B cell (primary cell): ENCODE measurements around the gene SOX18. TPM values are rescaled to one million over a fixed set of nuclear protein-coding genes. Genes with fewer than 3 reads are reported as not detected.

ENCODE experiments used
- ATAC-seq: fragments of 200-7000 bp; cut with Tn5 transposase; one replicate; pipeline ENCODE4 v1.10.0; 2021; ENCODE audit warnings: low read depth, mild to moderate bottlenecking, moderate number of reproducible peaks, moderate library complexity
- CTCF ChIA-PET: fragments of 350-600 bp; sonication (Branson Sonifier 250); formaldehyde crosslinking; loops from one replicate; lab custom pipeline; 2021; ENCODE audit warnings: antibody characterized with exemption, inconsistent platforms; lab: Charles Lee
- POLR2A ChIA-PET: fragments of 350-600 bp; sonication (Branson Sonifier 250); formaldehyde crosslinking; loops from one replicate; lab custom pipeline; 2021; ENCODE audit warnings: antibody characterized with exemption; lab: Charles Lee
- DNase-seq: peaks from one replicate; pipeline ENCODE4 v3.0.0; 2013
- H2AFZ ChIP-seq: 2 replicates; pipeline ENCODE4 v1.6.1; 2012; ENCODE audit warnings: mild to moderate bottlenecking, low read depth, low read length; ENCODE audit not compliant: insufficient read depth, poor library complexity, severe bottlenecking
- H3K27ac ChIP-seq, 2 donors: 1 replicate in 1 of 2; 2 replicates in 1 of 2; pipeline ENCODE4 v1.5.1; 2012 to 2013; ENCODE audit warnings: low read length in 2 of 2, mild to moderate bottlenecking in 2 of 2, moderate library complexity in 1 of 2
- H3K27me3 ChIP-seq, 4 experiments: fragments of 200-600 bp in 1 of 4; sonication (generic) in 1 of 4; replicated peaks in 1 of 4; 1 replicate in 2 of 4; 2 replicates in 2 of 4; pipeline versions ENCODE4 v1.6.1 to v1.7.0; 2013 to 2016; ENCODE audit warnings: low read length in 3 of 4, mild to moderate bottlenecking in 2 of 4, mixed read lengths in 1 of 4, moderate library complexity in 1 of 4; ENCODE audit not compliant: insufficient read depth in 4 of 4, control insufficient read depth in 3 of 4; ENCODE audit errors: control extremely low read depth in 1 of 4
- H3K36me3 ChIP-seq, 2 experiments: replicated peaks in 1 of 2; 1 replicate in 1 of 2; 2 replicates in 1 of 2; pipeline versions ENCODE4 v1.6.1 to v1.7.1; 2013; ENCODE audit warnings: low read length in 1 of 2; ENCODE audit not compliant: insufficient read depth in 2 of 2, control insufficient read depth in 1 of 2; ENCODE audit errors: control extremely low read depth in 1 of 2, extremely low read depth in 1 of 2
- H3K4me1 ChIP-seq, 2 donors: fragments of 200-600 bp in 1 of 2; sonication (generic) in 1 of 2; 1 replicate in 1 of 2; 2 replicates in 1 of 2; pipeline versions ENCODE4 v1.5.1 to v1.6.1; 2013 to 2017; ENCODE audit warnings: low read length in 2 of 2; ENCODE audit not compliant: control insufficient read depth in 2 of 2, insufficient read depth in 2 of 2
- H3K4me2 ChIP-seq: replicated peaks from 2 replicates; pipeline ENCODE3; 2012; ENCODE audit warnings: mild to moderate bottlenecking, low read depth, low read length; ENCODE audit not compliant: poor library complexity, severe bottlenecking
- H3K4me3 ChIP-seq, 5 experiments: fragments of 200-600 bp in 1 of 5; sonication (generic) in 1 of 5; 1 replicate in 3 of 5; 2 replicates in 2 of 5; pipeline versions ENCODE4 v1.5.1 to v1.7.0; 2011 to 2016; ENCODE audit warnings: low read length in 4 of 5, mild to moderate bottlenecking in 4 of 5, low read depth in 2 of 5, control low read depth in 1 of 5, moderate library complexity in 1 of 5; ENCODE audit not compliant: insufficient read depth in 1 of 5; ENCODE audit errors: control extremely low read depth in 1 of 5, extremely low read depth in 1 of 5
- H3K79me2 ChIP-seq: fragments of 200-600 bp; sonication (generic); one replicate; pipeline ENCODE4 v1.6.0; 2016; ENCODE audit warnings: low read length; ENCODE audit not compliant: control insufficient read depth, insufficient read depth
- H3K9ac ChIP-seq: fragments of 200-600 bp; sonication (generic); 2 replicates; pipeline ENCODE4 v1.6.1; 2017; ENCODE audit warnings: mild to moderate bottlenecking, low read length, moderate library complexity
- H3K9me3 ChIP-seq, 3 donors: one replicate each; pipeline versions ENCODE4 v1.6.1 to v1.7.1; 2013; ENCODE audit warnings: low read length in 2 of 3; ENCODE audit not compliant: control insufficient read depth in 2 of 3, insufficient read depth in 1 of 3; ENCODE audit errors: control extremely low read depth in 1 of 3
- H4K20me1 ChIP-seq: 2 replicates; pipeline ENCODE4 v1.6.0; 2012; ENCODE audit warnings: mild to moderate bottlenecking, low read length; ENCODE audit not compliant: insufficient read depth, control insufficient read depth, poor library complexity, severe bottlenecking
- H3K27ac Mint-ChIP-seq: one replicate; pipeline ENCODE4 v1.8.0; 2021; ENCODE audit warnings: mixed read lengths
- H3K27me3 Mint-ChIP-seq: one replicate; pipeline ENCODE4 v1.8.0; 2021; ENCODE audit warnings: mixed read lengths
- H3K4me1 Mint-ChIP-seq: one replicate; pipeline ENCODE4 v1.8.0; 2021; ENCODE audit warnings: mixed read lengths
- H3K4me3 Mint-ChIP-seq: one replicate; pipeline ENCODE4 v1.8.0; 2021; ENCODE audit warnings: mixed read lengths
- H3K9me3 Mint-ChIP-seq: one replicate; pipeline ENCODE4 v1.8.0; 2022; ENCODE audit warnings: mixed read lengths; ENCODE audit not compliant: insufficient read depth
- CTCF ChIP-seq: fragments of 200-600 bp; IDR thresholded peaks from one replicate; pipeline ENCODE4 v1.8.0; 2022; ENCODE audit warnings: antibody characterized with exemption, mild to moderate bottlenecking
- EZH2 ChIP-seq: IDR thresholded peaks from 2 replicates; pipeline ENCODE4 v1.6.1; 2012; ENCODE audit warnings: borderline replicate concordance, low read depth, mild to moderate bottlenecking, moderate library complexity, low read length; ENCODE audit not compliant: insufficient read depth, poor library complexity, severe bottlenecking
- WGBS: methylation state at CpG from one replicate; pipeline ENCODE4 v1.1.5; 2013; ENCODE audit warnings: missing lambda C conversion rate; ENCODE audit not compliant: insufficient coverage; 5-methylcytosine and 5-hydroxymethylcytosine counted together
- intact Hi-C: fragments of 100-400 bp; cut with micrococcal nuclease; formaldehyde crosslinking; loops from one replicate; pipeline ENCODE4 v1.10.0; 2022
- polyA plus RNA-seq: library from polyadenylated mRNA; depleted of rRNA; stranded (reverse); fragments of >200 nt; gene quantifications from 2 replicates; pipeline ENCODE4 v1.2.3, GENCODE V29; 2012
- total RNA-seq, 2 donors: library from RNA; stranded (reverse); fragments of 120-200 nt in 1 of 2; gene quantifications; 1 replicate in 1 of 2; 2 replicates in 1 of 2; pipeline versions ENCODE4 v1.2.3 to v1.2.4, GENCODE V29; 2013 to 2022

Gene SOX18
- total and polyA plus RNA-seq, 2 donors (not counting 1 experiment from before 2014, with no cell fraction given) = not detected

DNA sequence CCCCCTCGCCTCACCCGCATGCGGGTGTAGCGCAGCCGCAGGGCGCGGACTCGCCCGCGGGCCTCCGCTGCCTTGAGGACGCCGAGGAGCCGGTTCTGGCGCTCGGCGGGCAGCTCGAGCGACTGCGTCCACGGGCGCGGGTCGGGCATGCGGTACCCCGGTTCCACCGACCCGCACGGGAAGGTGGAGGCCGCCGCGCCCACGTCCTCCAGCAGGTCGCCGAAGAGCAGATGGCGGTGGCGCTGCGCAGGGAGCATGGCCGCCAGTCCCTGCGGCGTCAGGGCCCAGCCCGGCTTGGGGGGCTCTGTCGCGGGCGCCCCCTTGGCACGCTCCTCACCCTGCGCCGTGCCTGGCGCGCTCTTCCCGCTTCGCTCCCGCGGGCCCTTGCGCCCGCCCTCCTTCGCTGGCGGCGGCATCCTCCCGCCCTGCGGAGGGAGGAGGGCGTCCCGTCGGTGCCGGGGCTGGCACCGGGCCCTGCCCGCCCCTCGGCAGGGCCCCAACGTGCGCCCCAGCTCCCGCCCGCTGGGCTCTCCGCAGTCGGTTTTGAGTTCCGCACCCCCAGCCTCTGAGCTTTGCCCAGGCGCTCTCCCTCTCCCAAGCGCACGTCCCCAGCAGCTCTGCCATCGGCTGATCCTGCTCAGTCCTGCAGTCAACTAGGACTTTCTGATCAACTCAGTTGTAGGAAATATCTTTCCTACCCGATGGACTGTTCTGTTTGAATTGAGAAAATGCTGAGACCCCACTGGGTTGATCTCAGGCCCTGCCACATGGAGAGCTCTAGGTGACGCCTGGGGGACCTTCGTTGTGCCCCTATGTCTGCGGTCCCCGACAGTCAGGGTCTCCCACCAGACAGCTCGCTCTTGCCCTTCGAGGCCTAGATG, 34.6 kb upstream of the SOX18 start, which contains the start of gene LKAAEAR1:
LKAAEAR1 (minus strand) TSS at position 595 of the 881 bp plus-strand sequence; CDS start at position 416, 179 bp downstream.
- Mint-ChIP-seq H3K4me3 (peak within 1 kb of the TSS; percentile 90), H3K9me3 (no peaks in the 10 kb centered on the region), H3K27ac (peak within 1 kb of the TSS; percentile 76), H3K4me1 (peaks cover 35% of the 10 kb centered on the region), H3K27me3 (peaks cover 11% of the 10 kb centered on the region)
- peaks cover 23% of the 10 kb centered on the region for H4K20me1 ChIP-seq
- ATAC-seq = no peak
- WGBS = 3% methylated on average over 86 of the region's 86 CpGs
- no peak within 1 kb of the TSS for H3K27ac ChIP-seq
- peaks cover 0 to 14% (median 3%) of the 10 kb centered on the region in 4 experiments for H3K27me3 ChIP-seq
- peak within 1 kb of the TSS in 4 of 5 experiments; percentile 32 to 62 (median 56) for H3K4me3 ChIP-seq
- peak; percentile 41 for TF ChIP-seq CTCF
- no peak for TF ChIP-seq EZH2
- DNase-seq = peak; percentile 47
- H2AFZ ChIP-seq = peak within 1 kb of the TSS; percentile 69
- H3K9me3 ChIP-seq = peaks cover 0 to 18% (median 0%) of the 10 kb centered on the region in 3 donors
- peaks cover 40 to 42% of the 10 kb centered on the region in 2 donors for H3K4me1 ChIP-seq
- intact Hi-C loops = loop anchor here (1.0 to 5.0 kb wide), 4 partner anchors 16 to 102 kb away; partner anchors contain the start of gene PRPF6
- CTCF ChIA-PET = interaction anchor here (0.7 to 11.8 kb wide), 16 partner anchors 12 to 218 kb away, joined by 3 to 220 read pairs (median 6); partner anchors contain the start of genes NPBWR2, SAMD10 and TCEA2
- H3K9ac ChIP-seq = peak within 1 kb of the TSS; percentile 61
- H3K79me2 ChIP-seq = peaks cover under 1% of the 10 kb centered on the region
- POLR2A ChIA-PET = interaction anchor here (0.7 to 2.7 kb wide), 7 partner anchors 16 to 45 kb away, joined by 3 to 21 read pairs (median 3); partner anchors contain the start of genes NPBWR2 and TCEA2
- H3K36me3 ChIP-seq = no peaks in the 10 kb centered on the region
- peak within 1 kb of the TSS; percentile 96 for H3K4me2 ChIP-seq
